Myocyte (in vitro differentiated cells): ENCODE data around the gene G3BP2. TPM values are rescaled to one million over a fixed set of nuclear protein-coding genes. Genes with fewer than 3 reads are reported as not detected.
"Not testable (repeated sequence)": the region's sequence is repeated elsewhere in the genome, so short reads cannot be mapped to it uniquely, and the experiment has no call there.

Experiments used
- DNase-seq: peaks from one replicate; pipeline ENCODE4 v3.0.0-alpha.2; 2012; ENCODE audit warnings: low read depth
- total RNA-seq: library from RNA; depleted of rRNA; stranded (reverse); fragments of >200 nt; gene quantifications from 2 replicates; pipeline ENCODE4 v1.2.3, GENCODE V29; 2014

G3BP2 gene
- total RNA-seq, 1 donor from 2014 or later, result 231 TPM

DNA sequence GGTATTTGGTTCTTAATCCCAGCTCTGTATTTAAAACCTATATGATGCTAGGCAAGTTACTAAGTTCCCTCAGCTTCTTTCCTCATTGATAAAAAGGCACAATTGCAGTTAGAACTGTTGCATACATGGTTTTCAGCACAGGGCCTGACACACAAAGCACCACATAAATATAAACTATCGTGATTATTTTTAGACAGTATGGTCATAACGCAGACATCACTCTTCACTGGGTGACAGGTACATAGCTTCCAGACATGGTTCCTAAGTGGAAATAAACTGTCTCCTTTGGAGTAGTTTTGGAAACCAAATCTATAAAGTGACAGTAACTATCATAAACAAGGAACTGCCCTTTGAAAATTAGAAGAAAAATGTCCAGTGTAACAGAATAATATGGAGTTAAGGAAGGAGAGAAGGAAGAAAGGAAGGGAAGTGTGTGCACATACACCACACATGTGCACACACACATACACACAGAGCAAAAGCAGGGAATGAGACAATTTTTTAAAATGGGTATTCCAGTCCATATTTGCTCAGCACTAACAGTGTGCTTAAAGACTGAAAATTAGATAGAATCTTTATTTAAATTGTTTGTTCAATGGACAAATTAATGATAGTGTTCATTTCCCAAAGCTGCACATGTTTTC, 12.5 kb upstream of the G3BP2 start:
- no peak for DNase-seq

- no peak for DNase-seq
Measured at GRCh38 chr4:75683482-75684155, 10.4 kb upstream of the G3BP2 start.

DNA sequence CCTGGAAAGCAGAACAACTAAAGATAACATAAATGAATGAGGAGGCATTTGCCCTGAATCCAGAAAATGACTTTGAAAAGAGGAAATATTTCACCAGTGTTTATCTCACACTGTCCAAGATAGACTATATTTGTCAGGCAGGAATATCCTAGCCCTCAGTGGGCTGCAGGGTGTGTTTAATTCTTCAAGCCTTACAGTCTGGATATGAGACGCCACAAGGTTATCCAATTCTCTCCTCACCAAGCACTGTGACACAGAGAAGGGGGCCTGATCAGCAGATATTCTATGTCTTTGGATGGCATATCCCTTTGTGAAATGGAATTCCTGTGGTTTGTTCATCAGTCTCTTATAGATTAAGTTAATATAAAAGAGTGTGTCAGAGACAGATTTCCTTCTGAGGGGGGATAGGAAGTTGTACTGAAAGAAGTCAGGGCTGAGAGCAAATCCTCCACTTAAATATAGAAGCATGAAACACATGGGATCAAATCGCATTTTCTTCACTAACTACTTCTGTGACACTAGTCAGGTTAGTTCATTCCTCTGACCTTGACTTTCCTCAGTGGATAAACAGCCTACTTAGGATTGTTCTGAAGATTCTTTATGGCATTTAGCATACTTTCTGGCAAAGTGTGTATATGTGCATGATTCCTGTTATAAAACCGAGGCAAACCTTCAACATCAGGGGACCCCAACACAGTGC, 6.8 kb upstream of the G3BP2 start:
- DNase-seq, result no peak

DNA sequence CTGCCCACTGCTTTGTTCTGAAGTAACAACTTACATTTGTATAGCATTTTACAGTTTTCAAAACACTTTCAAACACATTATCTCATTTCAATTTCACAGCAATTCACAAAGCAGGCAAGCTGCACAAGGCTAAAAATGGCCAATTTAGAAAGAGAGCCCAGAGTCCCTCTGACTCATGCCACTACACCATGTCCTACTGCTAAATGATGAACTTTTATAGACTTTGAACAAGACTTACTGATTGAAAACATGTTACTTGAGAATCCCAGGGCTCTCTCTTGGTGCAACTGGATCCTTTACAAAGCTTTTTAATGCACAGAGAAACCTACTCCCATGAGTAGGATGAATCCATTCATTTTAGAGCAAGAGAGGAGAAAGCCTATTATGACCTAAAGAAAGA, 5.8 kb upstream of the G3BP2 start:
- no peak for DNase-seq

- DNase-seq, result no peak
Measured at GRCh38 chr4:75678473-75678872, 5.3 kb upstream of the G3BP2 start.

DNA sequence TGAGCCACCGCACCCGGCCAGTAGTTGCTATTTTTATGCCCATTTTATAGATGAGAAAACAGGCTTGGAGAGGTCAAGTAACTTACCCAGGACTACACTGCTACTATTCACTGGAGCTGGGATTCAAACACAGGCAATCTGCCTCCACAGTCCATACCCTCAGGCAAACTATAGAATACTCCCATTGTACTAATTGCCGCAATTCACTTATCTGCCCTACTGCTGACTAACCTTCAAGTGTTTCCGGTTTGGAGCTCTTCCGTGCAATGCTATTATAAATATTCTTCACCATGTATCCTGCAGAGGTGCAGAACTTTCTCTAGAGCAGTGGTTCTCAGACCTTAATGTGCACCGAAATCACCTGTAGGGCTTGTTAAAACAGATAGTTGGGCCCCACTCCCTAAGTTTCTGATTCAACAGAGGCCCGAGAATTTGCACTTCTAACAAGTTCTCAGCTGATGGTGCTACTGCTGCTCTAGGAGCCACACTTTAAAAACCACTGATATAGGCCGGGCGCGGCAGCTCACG, 1.9 kb upstream of the G3BP2 start:
- DNase-seq, result no peak

GRCh38 chr4:75673959-75674328, 733 bp upstream of the G3BP2 start:
- DNase-seq, result peak; percentile 17

DNA sequence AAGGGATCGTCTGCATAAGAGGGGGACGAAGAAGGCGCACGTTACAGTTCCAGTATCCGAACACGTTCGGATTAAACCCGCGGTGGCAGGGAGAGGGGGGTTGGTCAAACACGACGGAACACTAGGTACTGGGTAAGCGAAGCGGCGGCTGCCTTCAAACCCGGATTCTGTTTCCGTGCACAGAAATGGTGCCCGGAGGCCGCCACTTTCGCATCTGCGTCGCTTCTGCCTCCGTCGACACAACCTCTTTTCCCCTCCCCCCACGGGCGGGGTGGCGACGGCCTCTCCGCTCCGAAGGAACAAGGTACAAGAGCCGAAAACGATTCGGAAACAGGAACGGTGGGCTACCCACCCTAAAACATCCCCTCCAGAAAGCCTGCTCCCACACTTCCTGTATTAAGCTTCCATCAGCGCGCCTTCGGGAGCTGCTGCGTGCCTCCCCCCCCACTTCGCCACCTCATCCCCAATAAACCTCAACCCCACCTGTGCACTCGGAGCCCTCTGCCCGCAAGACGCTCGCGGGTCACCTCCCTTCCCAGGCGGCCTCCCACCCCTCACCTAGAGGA, 667 bp downstream of the G3BP2 start:
- peak; percentile 60 for DNase-seq

GRCh38 chr4:75671802-75672421, 1.3 kb downstream of the G3BP2 start:
- no peak for DNase-seq

DNA sequence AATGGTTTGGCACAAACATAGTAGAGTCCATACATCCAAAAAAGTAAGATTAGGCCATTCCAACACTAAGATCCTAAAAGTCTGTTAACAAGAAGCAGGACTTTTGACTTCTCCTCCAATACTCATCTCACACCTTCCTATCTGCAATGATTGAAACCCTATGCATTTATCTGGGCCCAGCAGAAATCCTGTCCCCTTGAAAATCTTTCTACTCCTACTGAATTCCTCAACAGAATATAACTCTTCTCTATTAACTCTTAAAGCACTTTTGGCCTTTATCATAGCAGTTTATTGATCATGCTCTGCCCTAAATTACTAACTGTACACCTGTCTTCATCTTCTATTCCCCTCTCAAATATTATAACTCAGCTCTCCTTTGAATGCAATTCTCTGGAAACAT, 4.6 kb downstream of the G3BP2 start:
- DNase-seq, result no peak

DNA sequence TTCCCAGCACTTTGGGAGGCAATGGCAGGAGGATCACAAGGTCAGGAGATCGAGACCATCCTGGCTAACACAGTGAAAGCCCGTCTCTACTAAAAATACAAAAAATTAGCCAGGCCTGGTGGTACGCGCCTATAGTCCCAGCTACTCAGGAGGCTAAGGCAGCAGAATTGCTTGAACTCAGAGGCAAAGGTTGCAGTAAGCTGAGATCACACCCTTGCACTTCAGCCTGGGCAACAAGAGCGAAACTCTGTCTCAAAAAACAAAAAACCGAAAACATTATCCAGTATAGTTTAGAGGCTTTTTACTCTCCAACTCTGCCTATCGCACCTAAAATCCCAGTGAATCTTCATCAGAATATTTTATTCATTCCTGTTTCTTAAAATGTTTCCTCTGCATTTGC, 5.6 kb downstream of the G3BP2 start:
- DNase-seq, result not testable (repeated sequence)

DNA sequence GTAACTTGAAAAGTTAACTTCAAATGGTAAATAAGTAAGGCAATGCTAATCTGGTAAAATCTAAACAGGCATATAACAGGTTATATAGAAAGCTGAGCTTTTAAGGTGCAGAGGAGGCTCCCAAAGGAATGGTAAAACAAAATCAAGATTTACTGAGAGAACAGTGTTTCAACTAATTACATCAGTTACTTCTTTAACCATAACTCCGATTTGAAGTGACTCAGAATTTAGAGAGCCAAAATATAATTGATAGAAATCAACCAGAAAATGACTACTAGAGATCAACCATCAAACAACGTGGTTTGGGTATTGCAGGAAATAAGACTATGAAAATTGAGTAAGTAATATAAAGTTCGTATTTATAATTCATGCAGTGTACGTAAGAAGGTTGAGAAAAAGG, 6.9 kb downstream of the G3BP2 start:
- no peak for DNase-seq

GRCh38 chr4:75664604-75665003, 8.6 kb downstream of the G3BP2 start:
- not testable (repeated sequence) for DNase-seq

- no peak for DNase-seq
Measured at GRCh38 chr4:75662626-75663025, 10.6 kb downstream of the G3BP2 start.

DNA sequence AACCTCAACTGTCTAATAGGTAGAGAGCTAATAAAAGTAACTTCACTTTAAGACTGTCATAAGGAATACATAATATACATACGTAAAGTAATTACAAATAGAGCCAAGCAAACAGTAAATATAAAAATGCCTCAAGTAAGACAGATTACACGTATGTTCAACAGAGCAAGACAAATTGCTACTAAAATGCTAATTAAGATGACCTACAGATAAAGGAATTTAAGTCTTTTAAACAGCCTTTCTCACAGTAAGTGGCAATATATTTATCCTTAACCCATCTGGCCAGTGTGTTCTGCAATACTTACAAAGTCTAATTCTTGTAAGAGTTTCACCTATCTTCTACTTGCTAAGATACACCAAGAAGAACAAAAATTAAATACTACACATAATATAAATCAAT, 12.7 kb downstream of the G3BP2 start:
- no peak for DNase-seq

DNA sequence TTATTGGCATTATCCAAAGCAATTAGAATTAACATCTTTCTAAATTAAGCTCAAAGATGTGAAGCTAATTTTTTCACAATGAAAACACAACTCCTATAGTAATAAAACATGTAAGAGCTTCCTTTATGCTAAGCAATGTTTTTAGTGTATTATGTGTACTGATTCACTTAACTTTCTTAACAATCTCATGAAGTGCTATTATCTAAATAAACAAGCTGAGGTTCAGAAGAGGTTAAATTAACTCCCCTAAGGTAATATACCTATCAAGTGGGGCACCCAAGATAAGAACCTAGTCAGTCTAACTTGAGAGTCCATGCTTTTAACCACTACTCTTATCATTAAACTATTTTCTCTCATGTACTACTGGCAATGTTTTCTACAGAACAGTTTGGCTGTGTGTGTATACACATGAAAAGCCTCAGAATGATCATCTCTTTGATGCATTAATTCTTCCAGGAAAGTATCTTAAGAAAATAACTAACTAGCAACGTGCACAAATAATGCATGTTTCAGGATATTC, 13.6 kb downstream of the G3BP2 start:
- no peak for DNase-seq

DNA sequence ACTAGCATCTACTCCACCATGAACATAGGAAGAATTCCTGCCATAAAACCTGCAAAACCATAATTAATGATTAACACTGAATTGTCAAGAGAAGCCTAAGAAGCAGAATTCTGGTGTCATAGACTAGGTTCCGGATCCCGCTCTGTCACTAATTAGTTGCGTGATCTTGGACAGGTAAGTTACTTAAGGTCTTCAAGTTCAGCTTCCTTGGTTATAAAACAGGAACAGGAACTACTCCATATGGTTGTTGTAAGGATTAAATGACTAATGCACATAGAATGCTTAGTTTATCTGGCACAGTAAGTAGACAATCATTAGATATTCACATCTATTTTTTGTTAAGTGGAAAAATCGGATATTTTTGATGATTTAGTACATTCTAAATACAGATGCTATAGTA, 14.3 kb downstream of the G3BP2 start:
- no peak for DNase-seq

GRCh38 chr4:75655562-75655961, 17.6 kb downstream of the G3BP2 start:
- DNase-seq, result no peak

- DNase-seq, result peak; percentile 8
Measured at GRCh38 chr4:75654905-75655304, 18.3 kb downstream of the G3BP2 start.

DNA sequence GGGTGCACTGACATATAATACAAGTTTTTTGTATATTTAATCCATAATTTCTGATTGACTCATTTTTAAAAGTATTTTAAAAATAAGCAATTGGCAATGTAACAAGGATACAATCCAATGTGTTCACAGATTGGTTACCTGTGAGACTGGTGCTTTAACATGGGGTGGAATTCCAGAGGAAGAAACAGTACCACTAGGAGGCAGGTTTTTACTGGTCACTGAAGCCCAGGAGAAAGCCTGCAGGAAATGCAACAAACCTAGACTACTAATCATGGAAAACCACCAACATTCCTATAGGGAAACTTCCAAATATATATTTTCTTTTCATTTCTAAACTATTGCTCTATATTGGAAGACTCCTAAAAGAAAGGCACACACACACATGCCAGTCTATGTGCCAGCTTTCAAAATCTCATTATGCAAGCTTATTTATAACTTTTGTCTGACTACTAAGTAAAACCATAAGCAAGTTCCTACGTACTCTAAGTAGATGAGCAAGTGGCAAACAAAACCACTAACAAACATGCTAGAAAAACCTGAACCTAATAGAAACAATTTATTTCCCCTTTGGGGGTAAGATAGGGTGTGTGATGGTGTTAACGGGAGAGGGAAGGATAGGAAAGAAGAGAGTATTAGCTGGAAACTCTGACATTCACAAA, 19.2 kb downstream of the G3BP2 start:
- DNase-seq, result peak; percentile 20

DNA sequence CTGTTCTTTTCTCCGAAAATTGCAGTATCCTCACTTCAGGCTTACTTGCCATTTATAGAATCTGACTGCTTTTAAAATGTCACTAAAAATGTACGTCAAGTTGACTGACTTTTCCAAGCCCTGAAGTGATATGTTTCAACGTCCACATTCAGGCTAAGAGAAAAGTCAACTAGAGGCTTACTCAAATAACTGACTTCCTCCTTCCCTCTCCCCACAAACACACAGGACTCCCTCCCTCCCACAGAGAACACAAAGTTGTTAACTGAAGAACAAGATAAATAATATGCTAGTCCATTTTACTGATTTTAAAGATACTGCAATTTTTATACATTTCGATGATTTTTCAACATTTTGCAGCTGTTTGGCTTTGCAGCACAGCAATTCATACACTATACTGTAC, 29.1 kb downstream of the G3BP2 start:
- DNase-seq, result no peak
